H1 (cell line): ENCODE measurements around the gene GABRG3.

Experiments used
- EP300 ChIP-seq, 2 experiments: IDR thresholded peaks; 1 replicate in 1 of 2; 2 replicates in 1 of 2; pipeline ENCODE4 v1.6.1; 2011 to 2012; ENCODE audit warnings: low read depth in 2 of 2, low read length in 2 of 2, mild to moderate bottlenecking in 2 of 2, borderline replicate concordance in 1 of 2, inconsistent platforms in 1 of 2, moderate library complexity in 1 of 2
- EZH2 ChIP-seq: fragments of 200-600 bp; sonication (generic); IDR thresholded peaks from 2 replicates; pipeline ENCODE4 v1.7.1; 2012; ENCODE audit warnings: low read depth, mild to moderate bottlenecking, moderate library complexity, low read length, inconsistent platforms; ENCODE audit not compliant: severe bottlenecking
- HDAC6 ChIP-seq: IDR thresholded peaks from one replicate; pipeline ENCODE4 v1.7.1; 2012; ENCODE audit warnings: low read depth, mild to moderate bottlenecking, inconsistent platforms, low read length, moderate library complexity
- MAFK ChIP-seq: IDR thresholded peaks from 2 replicates; pipeline ENCODE4 v1.6.1; 2012; ENCODE audit warnings: low read depth, mild to moderate bottlenecking, improper control_type of control experiment, low read length
- RFX5 ChIP-seq: IDR thresholded peaks from 2 replicates; pipeline ENCODE4 v1.6.1; 2011; ENCODE audit warnings: low read depth, low read length, improper control_type of control experiment, borderline replicate concordance
- SP2 ChIP-seq: IDR thresholded peaks from 2 replicates; pipeline ENCODE4 v1.6.1; 2012; ENCODE audit warnings: mild to moderate bottlenecking, low read length, inconsistent platforms
- SRF ChIP-seq: IDR thresholded peaks from 2 replicates; pipeline ENCODE4 v1.6.1; 2011; ENCODE audit warnings: mild to moderate bottlenecking, low read depth, low read length, moderate library complexity
- TF ChIP-seq, protein P1 (sequence below), 3 experiments: IDR thresholded peaks; 1 replicate in 2 of 3; 2 replicates in 1 of 3; pipeline versions ENCODE4 v1.5.1 to v1.6.1; 2011; ENCODE audit warnings: low read length in 3 of 3, mild to moderate bottlenecking in 3 of 3, inconsistent platforms in 2 of 3, low read depth in 1 of 3, moderate library complexity in 1 of 3; ENCODE audit not compliant: insufficient read depth in 1 of 3; ENCODE audit errors: control extremely low read depth in 1 of 3
- TF ChIP-seq, protein P2 (sequence below): IDR thresholded peaks from 2 replicates; pipeline ENCODE4 v1.6.1; 2012; ENCODE audit warnings: inconsistent platforms

DNA sequence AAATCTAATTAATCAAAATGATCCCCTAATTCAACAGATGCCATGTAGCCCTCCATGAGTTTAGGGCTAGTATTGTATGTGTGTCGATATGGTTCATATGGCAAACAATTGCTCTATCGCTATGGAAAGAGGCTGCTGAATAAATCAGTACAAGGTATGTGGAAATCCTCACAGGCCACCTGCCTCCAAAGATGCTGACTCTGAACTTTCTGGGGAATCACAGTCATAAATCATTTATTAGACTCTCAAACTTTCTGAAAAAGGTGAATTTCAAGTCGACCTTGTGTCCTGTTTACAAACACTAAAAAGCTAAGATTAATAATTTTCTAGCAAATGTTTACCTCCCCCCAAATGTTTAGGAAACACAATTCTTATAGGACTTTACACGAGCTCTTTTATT, 462.6 kb downstream of the GABRG3 start:
- no peak for TF ChIP-seq HDAC6
- TF ChIP-seq SP2, result no peak
- TF ChIP-seq, protein P1, sequence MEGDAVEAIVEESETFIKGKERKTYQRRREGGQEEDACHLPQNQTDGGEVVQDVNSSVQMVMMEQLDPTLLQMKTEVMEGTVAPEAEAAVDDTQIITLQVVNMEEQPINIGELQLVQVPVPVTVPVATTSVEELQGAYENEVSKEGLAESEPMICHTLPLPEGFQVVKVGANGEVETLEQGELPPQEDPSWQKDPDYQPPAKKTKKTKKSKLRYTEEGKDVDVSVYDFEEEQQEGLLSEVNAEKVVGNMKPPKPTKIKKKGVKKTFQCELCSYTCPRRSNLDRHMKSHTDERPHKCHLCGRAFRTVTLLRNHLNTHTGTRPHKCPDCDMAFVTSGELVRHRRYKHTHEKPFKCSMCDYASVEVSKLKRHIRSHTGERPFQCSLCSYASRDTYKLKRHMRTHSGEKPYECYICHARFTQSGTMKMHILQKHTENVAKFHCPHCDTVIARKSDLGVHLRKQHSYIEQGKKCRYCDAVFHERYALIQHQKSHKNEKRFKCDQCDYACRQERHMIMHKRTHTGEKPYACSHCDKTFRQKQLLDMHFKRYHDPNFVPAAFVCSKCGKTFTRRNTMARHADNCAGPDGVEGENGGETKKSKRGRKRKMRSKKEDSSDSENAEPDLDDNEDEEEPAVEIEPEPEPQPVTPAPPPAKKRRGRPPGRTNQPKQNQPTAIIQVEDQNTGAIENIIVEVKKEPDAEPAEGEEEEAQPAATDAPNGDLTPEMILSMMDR (IDR thresholded peaks at IDR 0.05; ENCODE audit: control extremely low read depth in 1 of 3, insufficient read depth in 1 of 3, low read depth in 1 of 3, low read length in 3 of 3), result no peak
- TF ChIP-seq MAFK, result no peak
- TF ChIP-seq, protein P2, sequence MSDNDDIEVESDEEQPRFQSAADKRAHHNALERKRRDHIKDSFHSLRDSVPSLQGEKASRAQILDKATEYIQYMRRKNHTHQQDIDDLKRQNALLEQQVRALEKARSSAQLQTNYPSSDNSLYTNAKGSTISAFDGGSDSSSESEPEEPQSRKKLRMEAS, result no peak
- TF ChIP-seq SRF, result no peak
- TF ChIP-seq EZH2, result no peak
- TF ChIP-seq RFX5, result no peak
- TF ChIP-seq EP300 (IDR thresholded peaks at IDR 0.05; ENCODE audit: borderline replicate concordance in 1 of 2, low read depth in 2 of 2, low read length in 2 of 2), result no peak
